HG03460 (cell line): ENCODE measurements around the gene ARNT2.
"Not testable (repeated sequence)": the region's sequence is repeated elsewhere in the genome, so short reads cannot be mapped to it uniquely, and the experiment has no call there.

ENCODE experiments used
- ATAC-seq: cut with Tn5 transposase; IDR thresholded peaks from one replicate; pipeline ENCODE4 v1.9.1; 2021; ENCODE audit not compliant: unreplicated experiment

ARNT2 gene

GRCh38 chr15:80510985-80511384, 106.8 kb downstream of the ARNT2 start:
- not testable (repeated sequence) for ATAC-seq

- ATAC-seq, result no peak
Measured at GRCh38 chr15:80512726-80513660, 108.8 kb downstream of the ARNT2 start.

- no peak for ATAC-seq
Measured at GRCh38 chr15:80514071-80514780, 110.0 kb downstream of the ARNT2 start.

GRCh38 chr15:80517290-80517689, 113.1 kb downstream of the ARNT2 start:
- ATAC-seq, result no peak

- no peak for ATAC-seq
Measured at GRCh38 chr15:80518522-80518921, 114.3 kb downstream of the ARNT2 start.

- ATAC-seq, result no peak
Measured at GRCh38 chr15:80523746-80524145, 119.6 kb downstream of the ARNT2 start.

- no peak for ATAC-seq
Measured at GRCh38 chr15:80525853-80526252, 121.7 kb downstream of the ARNT2 start.

- no peak for ATAC-seq
Measured at GRCh38 chr15:80526556-80527340, 122.6 kb downstream of the ARNT2 start.

GRCh38 chr15:80527406-80527805, 123.2 kb downstream of the ARNT2 start:
- no peak for ATAC-seq

GRCh38 chr15:80527961-80528360, 123.8 kb downstream of the ARNT2 start:
- no peak for ATAC-seq

- no peak for ATAC-seq
Measured at GRCh38 chr15:80530737-80531365, 126.7 kb downstream of the ARNT2 start.

GRCh38 chr15:80531388-80531787, 127.2 kb downstream of the ARNT2 start:
- no peak for ATAC-seq

- ATAC-seq, result no peak
Measured at GRCh38 chr15:80531796-80532195, 127.6 kb downstream of the ARNT2 start.

- ATAC-seq, result no peak
Measured at GRCh38 chr15:80533790-80534333, 129.7 kb downstream of the ARNT2 start.

- no peak for ATAC-seq
Measured at GRCh38 chr15:80536231-80536630, 132.0 kb downstream of the ARNT2 start.

- no peak for ATAC-seq
Measured at GRCh38 chr15:80536716-80537115, 132.5 kb downstream of the ARNT2 start.

GRCh38 chr15:80545078-80545477, 140.9 kb downstream of the ARNT2 start:
- ATAC-seq, result no peak

- ATAC-seq, result no peak
Measured at GRCh38 chr15:80547264-80547663, 143.1 kb downstream of the ARNT2 start.

- ATAC-seq, result no peak
Measured at GRCh38 chr15:80549191-80549590, 145.0 kb downstream of the ARNT2 start.

- no peak for ATAC-seq
Measured at GRCh38 chr15:80549654-80550053, 145.5 kb downstream of the ARNT2 start.
